GM18511 (cell line): ENCODE results near the gene KCNN4.

Experiments
- ATAC-seq: cut with Tn5 transposase; IDR thresholded peaks from one replicate; pipeline ENCODE4 v1.9.1; 2021; ENCODE audit warnings: mild to moderate bottlenecking, moderate library complexity; ENCODE audit not compliant: unreplicated experiment

The KCNN4 gene

DNA sequence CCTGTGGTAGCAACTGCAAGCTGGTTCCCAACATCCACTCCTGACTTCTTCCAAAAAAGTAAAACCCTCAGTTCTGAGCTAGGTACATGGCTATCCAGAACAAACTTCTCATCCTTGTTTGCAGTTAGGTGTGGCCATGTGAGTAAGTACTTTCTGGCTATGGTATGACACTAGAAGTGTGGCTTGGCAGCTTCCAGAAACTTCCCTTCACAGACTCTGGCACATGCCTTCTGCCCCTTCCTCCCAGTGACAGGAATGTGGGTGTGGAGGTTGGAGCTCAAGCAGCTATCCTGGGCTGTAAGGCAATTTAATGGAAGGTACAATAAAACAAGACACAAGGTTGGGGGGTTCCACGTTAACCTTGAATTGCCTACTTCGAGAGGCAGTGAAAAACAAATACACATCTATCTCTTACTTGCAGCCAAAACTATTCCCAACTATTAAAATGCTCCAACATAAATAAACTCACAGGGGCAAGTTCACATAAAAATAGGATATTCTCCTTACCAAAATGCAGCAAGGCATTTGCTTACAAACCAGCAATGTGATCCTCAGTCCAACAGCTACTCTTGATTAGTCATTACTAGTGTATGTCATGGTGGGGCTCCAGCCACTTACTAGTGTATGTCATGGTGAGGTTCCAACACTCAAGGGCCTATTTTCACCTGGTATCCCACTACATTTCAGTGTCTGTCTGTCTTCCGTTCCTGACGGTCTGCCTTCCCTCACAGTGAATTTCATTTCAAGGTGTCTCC is 29.1 kb downstream of the KCNN4 start:
- ATAC-seq: no peak

DNA sequence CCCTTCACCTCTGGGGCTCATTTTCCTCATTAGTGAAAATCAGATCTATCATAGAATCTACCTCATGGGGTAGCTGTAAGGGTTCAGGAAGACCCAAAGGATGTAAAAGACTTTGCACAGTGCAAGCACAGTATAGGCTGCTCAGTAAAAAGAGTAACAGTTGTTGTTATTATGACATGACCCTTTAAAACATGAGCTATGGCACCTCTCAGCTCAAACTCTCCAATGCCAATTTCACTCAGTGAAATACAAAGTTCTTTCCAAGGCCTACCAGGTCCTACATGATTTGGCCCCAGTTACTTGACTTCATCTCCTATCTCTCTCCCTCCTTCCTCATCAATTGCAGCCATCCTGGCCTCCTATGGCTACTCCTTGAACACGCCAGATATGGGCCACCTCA is 30.9 kb downstream of the KCNN4 start:
- no peak for ATAC-seq

DNA sequence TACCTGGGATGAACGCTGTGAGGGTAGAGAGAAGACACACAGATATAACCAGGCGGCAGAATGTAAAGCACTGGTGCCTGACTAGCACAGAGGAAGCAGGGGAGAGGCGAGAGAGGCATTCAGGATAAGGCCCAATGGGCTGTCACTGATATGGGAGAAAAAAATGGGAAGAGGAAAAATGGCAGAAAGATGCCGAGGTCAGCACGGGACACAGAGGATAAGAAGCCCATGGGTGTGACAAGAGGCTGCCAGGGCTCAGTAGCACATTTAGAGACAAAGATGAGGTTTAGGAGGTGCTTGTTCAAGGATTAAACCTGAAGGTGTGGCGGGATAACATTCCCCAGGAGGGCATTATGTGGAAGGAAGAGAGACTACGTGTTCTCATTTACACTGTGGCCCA is 31.6 kb downstream of the KCNN4 start:
- no peak for ATAC-seq

DNA sequence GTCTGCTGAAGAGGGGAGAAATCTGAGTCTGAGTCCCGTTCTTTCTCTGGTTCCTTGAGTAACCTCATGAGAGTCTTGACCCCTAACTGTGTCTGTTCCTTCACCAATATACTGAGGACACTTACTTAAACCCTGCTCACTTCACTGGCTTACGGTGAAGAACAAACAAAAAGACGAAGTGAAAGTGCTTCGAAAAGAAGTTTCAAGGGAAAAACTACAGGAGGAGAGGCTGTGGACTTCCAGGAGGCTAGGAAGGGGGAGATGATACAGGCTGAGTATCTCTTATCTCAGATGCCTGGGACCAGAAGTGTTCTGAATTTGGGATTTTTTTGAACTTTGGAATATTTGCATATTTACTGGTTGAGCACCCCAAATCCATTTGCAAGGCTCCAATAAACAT is 32.1 kb downstream of the KCNN4 start:
- ATAC-seq: no peak

DNA sequence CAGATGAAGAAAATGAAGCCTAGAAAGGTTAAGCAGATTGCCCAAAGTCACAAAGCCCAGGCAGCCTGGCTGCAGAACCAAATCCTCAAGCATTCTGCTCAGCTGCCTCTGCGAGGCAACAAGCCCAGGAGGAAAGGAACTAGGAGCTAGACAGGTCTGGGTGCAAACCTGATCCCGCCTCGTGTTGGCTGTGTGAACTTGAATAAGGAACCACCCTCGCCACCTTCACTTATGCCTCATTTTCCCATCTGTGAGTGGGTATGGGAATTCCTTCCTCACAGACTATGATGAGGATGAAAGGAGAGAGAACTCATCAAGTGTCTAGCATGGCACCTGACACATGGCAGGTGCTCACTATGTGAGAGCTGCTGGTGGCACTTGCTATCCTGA is 32.6 kb downstream of the KCNN4 start:
- no peak for ATAC-seq

DNA sequence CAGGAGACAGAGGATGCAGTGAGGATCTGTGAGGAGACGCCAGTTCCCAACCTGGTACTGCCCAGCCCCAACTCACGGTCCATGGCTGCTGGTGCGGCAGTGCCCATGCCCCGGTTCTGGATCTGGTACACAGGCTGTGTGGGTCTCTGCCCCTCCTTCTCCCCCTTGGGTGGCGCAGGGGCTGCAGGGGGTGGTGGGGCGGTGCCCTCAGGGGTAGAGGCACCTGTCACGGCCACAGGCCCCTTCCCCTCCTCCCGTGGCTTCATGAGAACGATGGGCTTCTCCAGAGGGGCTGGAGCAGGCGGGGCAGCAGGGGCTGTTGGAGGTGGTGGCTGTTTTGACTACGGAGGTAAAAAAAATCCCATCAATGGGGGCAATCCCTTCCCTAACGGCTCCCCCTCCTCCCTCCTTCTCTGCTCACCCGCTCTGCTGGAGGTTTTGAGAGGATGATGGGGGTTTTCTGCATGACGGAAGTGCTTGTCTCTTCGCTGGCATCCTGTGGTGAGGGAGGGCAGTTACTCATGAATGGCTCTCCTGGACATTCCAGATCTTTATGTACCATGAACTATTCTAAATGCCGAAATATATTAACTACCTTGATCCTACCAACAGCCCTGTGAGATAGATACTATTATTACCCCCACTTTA is 33.1 kb downstream of the KCNN4 start:
- ATAC-seq: no peak

DNA sequence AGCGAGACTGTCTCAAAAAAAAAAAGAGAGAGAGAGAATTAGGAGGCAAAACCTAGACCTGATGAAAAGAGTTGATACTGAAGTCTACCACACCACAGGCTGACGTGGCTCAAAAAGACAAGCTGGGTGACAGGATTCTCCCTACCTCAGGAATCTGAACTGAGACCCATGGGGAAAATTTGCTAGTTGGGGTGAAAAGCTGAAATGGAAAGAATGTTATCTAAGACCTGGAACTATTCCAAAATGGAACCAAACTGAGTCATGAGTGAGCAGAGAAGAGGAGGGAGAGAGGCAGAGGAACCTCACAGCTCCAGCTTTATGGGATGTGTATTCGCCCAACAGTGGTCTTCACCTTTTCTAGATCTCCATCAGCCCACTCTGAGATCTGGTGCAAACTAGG is 37.7 kb downstream of the KCNN4 start:
- no peak for ATAC-seq

DNA sequence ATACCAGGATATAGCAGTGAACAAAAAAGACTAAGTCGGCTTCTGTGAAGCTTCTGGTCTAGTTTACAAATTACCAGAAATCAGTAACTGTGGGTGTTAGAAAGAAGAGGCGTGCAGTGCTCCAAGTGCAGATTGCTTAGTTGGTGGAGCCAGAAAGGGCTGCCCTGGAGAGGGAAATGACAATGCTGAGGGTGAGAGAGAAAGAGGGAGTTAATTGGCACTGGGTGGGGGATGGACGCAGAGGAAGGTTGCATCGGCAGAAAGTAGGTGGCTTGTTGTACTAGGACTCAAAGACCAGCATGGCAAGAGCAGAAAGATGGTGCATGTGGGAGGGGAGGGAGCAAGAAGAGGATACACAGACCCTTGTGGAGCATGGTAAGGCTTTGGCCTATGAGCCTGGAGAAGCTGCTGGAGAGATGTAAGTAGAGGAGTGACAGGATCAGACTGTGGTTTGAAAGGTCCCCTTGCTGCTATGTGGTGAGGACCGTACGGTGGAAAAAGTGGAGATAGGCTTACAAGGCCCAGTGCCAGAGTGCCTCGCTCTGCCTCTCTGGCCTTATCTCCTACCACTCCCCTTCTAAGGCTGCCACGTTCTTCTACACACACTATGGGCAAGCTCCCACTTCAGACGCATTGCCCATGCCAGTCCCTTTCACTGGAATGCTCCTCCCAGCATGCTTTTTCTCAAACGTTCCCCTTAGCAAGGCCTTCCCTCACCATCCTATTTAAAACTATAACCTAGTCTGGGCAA is 39.5 kb downstream of the KCNN4 start:
- ATAC-seq: no peak

DNA sequence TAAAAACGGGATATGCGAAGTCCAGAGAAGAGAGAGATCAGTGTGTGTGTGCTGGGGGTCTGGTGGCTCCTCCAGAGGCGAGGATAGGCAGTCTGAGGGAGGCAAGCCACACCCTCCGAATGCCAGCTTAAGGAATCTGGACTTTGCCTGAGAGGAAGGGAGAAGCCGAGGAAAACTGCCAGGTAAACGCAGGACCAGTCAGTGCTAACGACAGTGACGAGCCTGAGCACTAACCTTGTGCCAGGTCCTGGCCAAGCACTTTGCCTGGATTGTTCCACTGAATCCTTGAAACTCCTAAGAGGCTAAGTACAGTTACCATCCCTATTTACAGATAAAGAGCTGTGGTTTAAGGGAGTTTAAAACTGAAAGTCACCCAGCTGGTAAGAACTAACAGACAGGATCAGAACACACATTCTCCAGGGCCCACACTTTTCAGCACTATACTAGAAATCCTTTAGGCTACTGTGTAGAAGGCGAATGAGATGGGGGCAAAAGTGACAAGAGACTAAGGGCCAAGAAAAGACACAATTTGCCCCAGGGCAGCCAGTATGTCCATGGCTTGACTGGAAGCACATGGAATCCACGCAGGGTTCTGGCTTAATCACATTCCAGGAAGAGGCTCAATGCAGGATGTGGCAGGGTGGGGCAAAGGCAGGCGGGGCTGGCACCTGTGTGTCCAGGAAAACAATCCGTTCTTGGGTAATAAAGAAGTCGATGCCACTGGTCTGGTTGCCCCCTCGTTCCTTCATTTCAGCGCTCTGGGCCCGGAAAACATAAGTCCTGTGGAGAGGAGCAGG is 41.1 kb downstream of the KCNN4 start:
- ATAC-seq: no peak

DNA sequence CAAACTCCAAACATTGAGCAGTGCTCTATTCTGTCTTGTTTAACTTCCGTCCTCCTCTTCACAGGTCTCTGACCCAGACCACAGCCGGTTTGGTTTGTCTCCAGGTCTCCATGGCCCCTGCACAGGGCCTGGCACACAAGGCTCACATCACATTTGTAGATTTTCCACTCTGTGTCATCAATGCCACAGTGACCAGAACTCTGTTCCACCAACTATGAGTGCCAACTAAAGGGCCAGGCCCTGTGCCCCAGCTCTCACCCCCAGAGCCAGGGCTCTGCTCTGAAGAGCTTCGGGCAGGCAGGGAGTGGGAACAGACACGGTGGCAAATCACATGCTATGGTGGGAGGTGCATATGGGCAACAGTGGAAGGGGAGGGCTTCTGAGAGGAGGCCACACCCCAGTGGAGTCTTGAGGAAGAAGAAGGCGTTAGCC is 42.0 kb downstream of the KCNN4 start:
- ATAC-seq: no peak

DNA sequence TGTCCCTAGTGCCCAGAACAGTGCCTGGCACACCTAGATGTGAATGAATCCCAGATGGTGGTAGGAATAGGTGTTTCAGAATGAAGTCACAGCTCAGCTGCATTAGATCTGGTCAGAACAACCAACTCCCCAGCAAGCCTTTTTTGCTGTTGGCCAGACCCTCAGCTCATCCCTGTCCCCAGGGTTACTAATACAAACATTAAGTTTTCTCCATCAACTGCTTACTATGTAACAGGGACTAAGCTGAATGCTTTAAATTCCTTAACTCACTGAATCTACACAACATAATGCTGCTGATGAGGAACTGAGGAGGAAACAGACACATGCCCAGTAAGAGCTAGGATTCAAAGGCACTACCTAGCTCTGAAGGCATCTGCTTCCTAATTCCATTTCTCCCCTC is 44.8 kb downstream of the KCNN4 start:
- no peak for ATAC-seq

DNA sequence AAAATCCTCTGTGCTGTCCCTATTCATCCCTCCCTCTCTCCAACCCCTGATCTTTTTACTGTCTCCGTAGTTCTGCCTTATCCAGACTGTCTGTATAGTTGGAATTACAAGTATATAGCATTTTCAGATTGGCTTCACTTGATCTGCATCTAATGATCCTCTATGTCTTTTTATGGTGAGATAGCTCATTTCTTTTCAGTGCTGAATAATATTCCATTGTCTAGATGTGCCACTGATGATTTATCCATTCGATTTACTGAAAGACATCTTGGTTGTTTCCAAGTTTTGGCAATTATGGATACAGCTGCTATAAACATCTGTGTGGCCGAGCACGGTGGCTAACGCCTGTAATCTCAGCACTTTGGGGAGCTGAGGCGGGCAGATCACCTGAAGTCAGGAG is 45.8 kb downstream of the KCNN4 start:
- ATAC-seq: no peak

DNA sequence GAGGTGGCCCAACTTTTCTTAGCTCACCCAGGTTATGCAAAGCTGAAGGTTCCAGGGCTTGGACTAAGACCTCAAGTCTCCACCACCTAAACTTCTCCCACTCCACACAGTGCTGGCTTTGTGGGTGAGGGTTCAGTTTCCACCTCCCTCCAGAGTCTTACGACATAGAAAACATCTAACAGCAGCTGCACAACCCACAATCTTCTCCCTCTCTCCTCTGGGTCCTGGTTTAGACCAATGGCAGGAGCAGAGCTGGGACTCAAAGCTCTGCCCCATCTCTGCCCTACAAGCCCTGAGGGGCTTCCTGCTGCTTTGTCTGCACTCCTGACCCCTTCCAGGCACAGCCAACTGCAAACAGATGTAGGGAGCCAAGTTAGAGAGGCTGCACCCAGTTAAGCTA is 48.9 kb downstream of the KCNN4 start:
- no peak for ATAC-seq

DNA sequence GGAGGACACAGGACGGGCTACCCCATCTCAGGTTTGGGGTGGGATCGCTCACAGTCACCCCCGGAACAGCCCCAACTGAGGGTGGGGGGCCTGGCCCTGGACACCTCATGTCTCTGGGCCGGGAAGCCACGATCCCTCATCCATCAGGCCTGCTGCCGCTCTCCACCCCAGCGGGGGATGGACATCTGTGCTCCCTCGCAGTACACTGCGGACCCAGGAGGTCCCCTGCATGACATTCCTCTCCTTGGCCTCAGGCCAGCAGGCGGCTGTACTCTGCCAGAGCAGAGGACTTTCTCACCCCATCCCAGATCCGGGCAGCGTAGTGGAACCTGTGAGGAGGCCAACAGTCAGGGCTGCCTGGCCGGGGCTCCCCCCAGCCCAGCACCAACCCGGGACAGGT is 49.4 kb downstream of the KCNN4 start:
- ATAC-seq: no peak

DNA sequence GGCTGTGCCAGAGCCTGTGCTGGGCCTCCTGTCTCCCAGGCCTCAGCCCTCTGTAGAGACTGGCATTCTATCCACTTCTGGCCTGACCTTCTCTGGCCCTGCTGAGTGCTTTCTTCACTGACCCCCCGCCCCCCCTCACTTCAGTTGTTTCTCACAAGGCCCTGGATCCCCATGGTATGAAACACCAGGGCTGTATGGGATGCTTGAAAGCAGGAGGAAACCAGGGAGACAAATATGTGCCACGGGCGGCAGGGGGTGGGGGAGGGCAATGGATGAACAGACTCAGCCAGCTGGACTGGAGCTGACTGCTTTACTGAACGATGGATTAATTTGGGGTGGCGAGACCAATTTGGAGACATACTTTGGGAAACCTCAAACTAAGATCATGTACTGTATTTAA is 50.9 kb downstream of the KCNN4 start:
- no peak for ATAC-seq

DNA sequence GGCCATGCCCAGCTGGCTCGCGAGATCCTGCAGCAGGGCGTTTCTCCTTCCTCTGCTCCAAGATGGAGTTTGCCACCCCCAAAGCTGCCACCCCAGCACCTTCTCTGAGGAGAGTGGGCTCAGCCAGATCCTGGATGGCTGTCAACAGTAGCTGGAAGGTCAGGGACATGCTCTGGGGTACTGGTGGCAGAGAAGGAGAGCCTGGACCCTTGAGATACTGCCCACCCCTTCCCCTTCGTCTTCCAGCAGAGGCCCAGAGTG is 53.2 kb downstream of the KCNN4 start:
- ATAC-seq: no peak

DNA sequence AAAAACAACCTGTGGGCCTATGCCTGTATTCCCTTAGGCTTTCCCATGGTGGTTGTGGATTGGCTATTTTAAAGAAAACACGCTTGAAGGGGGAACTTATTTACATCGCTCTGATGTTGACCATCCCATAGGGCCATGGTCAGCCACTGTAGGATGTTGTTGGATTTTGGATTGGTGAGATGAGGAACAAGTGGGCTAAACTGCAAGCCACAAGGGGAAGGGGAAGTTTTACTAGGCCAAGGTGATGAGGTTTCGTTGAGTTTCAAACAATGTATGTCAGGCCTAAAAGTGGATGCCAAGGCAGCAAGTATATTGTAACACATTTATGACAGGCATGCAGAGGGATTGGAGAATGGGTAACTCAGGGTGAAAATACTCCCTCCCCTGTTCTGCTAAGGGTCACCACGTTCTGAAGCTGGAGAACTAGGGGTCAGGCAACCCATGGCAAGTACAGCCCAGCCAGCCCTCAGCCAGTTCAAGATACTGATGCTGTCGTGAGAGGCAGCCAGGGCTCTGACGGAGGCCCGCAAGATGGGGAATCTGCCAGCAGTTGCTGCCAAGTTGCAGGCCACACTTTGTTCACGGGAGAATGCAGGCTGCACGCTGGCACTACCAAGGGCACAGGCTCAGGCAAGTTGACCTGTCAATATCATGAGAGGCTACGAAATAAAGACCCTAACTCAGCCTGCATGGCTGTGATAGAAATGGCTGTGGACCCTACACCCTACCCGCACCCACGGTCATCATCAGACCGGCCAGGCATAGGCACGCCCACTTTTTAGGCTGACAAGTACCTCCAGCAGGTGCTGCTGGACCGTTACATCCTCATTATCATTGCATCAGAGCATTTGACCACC is 53.8 kb downstream of the KCNN4 start:
- ATAC-seq: no peak

DNA sequence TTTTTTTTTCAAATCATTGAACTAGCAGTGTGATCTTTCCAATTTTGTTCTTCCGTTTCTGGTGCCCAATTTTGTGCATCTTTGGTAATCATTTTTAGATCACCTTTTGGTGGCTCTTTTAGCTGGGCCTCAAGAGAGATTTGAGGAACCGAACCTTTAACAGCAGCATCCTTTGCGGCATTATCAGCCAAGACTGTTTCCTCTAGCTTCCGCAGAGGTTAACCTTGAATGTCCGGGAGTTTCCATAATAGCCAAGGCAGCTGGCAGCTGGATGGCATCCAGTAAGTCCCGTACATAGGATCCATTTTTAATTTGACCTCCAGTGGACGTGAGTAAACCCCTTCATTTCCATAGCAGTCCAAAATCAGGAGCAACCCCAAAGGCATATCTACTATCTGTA is 55.3 kb downstream of the KCNN4 start:
- no peak for ATAC-seq

DNA sequence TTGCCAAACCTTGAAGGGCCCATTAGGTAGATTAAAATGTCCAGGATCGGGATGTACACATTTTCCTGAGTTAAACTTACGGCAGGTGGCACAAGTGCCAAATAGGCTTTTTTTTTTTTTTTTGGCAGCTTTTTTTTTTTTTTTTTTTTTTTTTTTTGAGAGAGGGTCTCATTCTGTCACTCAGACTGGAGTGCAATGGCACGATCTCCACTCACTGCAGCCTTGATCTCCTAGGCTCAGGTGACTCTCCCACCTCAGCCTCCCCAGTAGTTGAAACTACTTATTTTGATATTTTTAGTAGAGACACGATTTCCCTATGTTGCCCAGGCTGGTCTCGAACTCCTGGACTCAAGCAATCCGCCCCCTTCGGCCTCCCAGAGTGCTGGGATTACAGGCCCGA is 55.9 kb downstream of the KCNN4 start:
- no peak for ATAC-seq

DNA sequence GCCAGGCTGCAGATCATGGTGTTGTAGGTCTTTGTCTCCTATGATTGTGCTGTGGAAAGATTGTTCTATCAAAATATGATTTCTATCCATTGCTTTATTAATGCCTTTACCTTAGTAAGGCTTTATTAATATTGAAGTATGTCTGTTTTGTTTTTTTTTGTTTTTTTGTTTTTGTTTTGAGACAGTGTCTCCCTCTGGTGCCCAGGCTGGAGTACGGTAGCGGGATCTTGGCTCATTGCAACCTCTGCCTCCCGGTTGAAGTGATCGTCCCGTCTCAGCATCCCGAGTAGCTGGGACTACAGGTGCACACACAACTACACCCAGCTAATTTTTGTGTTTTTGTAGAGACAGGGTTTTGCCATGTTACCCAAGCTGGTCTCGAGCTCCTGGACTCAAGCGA is 57.2 kb downstream of the KCNN4 start:
- ATAC-seq: no peak
